Transverse colon (tissue), 4 donors: ENCODE measurements around the gene ALK. TPM values are rescaled to one million over a fixed set of nuclear protein-coding genes. Genes with fewer than 3 reads are reported as not detected.

ENCODE experiments used
- DNase-seq: peaks from one replicate; pipeline ENCODE4 v3.0.0-alpha.2; 2019
- H3K27ac ChIP-seq, 4 donors: fragments of 200-600 bp; sonication (generic); 2 replicates each; pipeline ENCODE4 v1.5.1; 2016 to 2018; ENCODE audit warnings: inconsistent platforms in 4 of 4
- H3K27me3 ChIP-seq: fragments of 200-600 bp; sonication (generic); 2 replicates; pipeline ENCODE4 v1.5.1; 2017; ENCODE audit warnings: inconsistent platforms
- H3K36me3 ChIP-seq, 4 donors: fragments of 200-600 bp; sonication (generic); 2 replicates each; pipeline ENCODE4 v1.5.1; 2017 to 2019; ENCODE audit warnings: inconsistent platforms in 4 of 4
- H3K4me1 ChIP-seq, 4 donors: fragments of 200-600 bp; sonication (generic); 2 replicates each; pipeline ENCODE4 v1.5.1; 2017 to 2020; ENCODE audit warnings: inconsistent platforms in 4 of 4
- H3K4me3 ChIP-seq, 4 donors: fragments of 200-600 bp; sonication (generic); 1 replicate in 1 of 4; 2 replicates in 3 of 4; pipeline versions ENCODE4 v1.5.1 to v1.6.1; 2017 to 2019; ENCODE audit warnings: inconsistent platforms in 4 of 4
- H3K9me3 ChIP-seq, 2 donors: fragments of 200-600 bp; sonication (generic); 2 replicates each; pipeline ENCODE4 v1.5.1; 2017 to 2019; ENCODE audit warnings: inconsistent platforms in 2 of 2
- EP300 ChIP-seq: sonication (generic); formaldehyde crosslinking; IDR thresholded peaks from one replicate; pipeline ENCODE4 v1.6.1; 2017; ENCODE audit warnings: antibody characterized with exemption, low read depth
- POLR2A ChIP-seq: fragments of 450-650 bp; IDR thresholded peaks from one replicate; pipeline ENCODE4 v1.6.1; 2016; ENCODE audit warnings: antibody characterized with exemption, mild to moderate bottlenecking, moderate library complexity
- POLR2AphosphoS5 ChIP-seq, 3 donors: sonication (generic); formaldehyde crosslinking; IDR thresholded peaks; one replicate each; pipeline ENCODE4 v1.6.1; 2016; ENCODE audit warnings: antibody characterized with exemption in 3 of 3
- WGBS, 2 donors: methylation state at CpG; one replicate each; pipeline ENCODE4 v1.1.5; 2018; ENCODE audit warnings: low coverage in 1 of 2; 5-methylcytosine and 5-hydroxymethylcytosine counted together
- in situ Hi-C, 4 donors: fragments of 200-750 bp; cut with MboI; loops; one replicate each; pipeline versions ENCODE4 v1.15.0 to v1.15.1; 2017; ENCODE audit warnings: low sequenced_read_pairs in 3 of 4, low pct_ligation_motif_present in 1 of 4, low pct_unique_long_range_greater_than_20kb in 1 of 4
- intact Hi-C: fragments of 100-400 bp; cut with DNase I; formaldehyde crosslinking; loops from one replicate; pipeline ENCODE4 v1.15.1; 2023; ENCODE audit warnings: low total_unique reads
- total RNA-seq, 4 donors: library from RNA; depleted of rRNA; stranded (reverse); fragments of >200 nt; gene quantifications; one replicate each; pipeline ENCODE4 v1.1.0, GENCODE V29; 2016
- TF ChIP-seq, protein P1 (sequence below), 5 experiments: fragments of 200-600 bp in 3 of 5; fragments of 450-650 bp in 2 of 5; sonication (generic) in 3 of 5; IDR thresholded peaks; 1 replicate in 2 of 5; 2 replicates in 3 of 5; pipeline ENCODE4 v1.5.1; 2016 to 2017; ENCODE audit warnings: antibody characterized with exemption in 5 of 5, inconsistent platforms in 3 of 5, mild to moderate bottlenecking in 2 of 5, moderate library complexity in 1 of 5

The ALK gene
- total RNA-seq, 4 donors from 2014 or later, result 0.32 to 0.82 TPM; not detected in 2

- TF ChIP-seq EP300, result no peak
- no peak for TF ChIP-seq POLR2A
- TF ChIP-seq, protein P1, sequence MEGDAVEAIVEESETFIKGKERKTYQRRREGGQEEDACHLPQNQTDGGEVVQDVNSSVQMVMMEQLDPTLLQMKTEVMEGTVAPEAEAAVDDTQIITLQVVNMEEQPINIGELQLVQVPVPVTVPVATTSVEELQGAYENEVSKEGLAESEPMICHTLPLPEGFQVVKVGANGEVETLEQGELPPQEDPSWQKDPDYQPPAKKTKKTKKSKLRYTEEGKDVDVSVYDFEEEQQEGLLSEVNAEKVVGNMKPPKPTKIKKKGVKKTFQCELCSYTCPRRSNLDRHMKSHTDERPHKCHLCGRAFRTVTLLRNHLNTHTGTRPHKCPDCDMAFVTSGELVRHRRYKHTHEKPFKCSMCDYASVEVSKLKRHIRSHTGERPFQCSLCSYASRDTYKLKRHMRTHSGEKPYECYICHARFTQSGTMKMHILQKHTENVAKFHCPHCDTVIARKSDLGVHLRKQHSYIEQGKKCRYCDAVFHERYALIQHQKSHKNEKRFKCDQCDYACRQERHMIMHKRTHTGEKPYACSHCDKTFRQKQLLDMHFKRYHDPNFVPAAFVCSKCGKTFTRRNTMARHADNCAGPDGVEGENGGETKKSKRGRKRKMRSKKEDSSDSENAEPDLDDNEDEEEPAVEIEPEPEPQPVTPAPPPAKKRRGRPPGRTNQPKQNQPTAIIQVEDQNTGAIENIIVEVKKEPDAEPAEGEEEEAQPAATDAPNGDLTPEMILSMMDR (IDR thresholded peaks at IDR 0.05), result no peak
- no peak for TF ChIP-seq POLR2AphosphoS5 (IDR thresholded peaks at IDR 0.05)
- H3K27ac ChIP-seq, result no peak overlapping the region
- no peaks in the 10 kb centered on the region for H3K9me3 ChIP-seq
- intact Hi-C loops, result no loop called here
- no peaks in the 10 kb centered on the region for H3K36me3 ChIP-seq
- in situ Hi-C loops, result no loop called here
- no peaks in the 10 kb centered on the region for H3K4me1 ChIP-seq
- DNase-seq, result no peak
- no peaks in the 10 kb centered on the region for H3K27me3 ChIP-seq
- H3K4me3 ChIP-seq, result no peak overlapping the region
- 82 to 100% methylated on average over 1 to 3 of the region's 3 CpGs for WGBS, 2 donors
Measured at GRCh38 chr2:29281916-29282247, 639.5 kb downstream of the ALK start.

DNA sequence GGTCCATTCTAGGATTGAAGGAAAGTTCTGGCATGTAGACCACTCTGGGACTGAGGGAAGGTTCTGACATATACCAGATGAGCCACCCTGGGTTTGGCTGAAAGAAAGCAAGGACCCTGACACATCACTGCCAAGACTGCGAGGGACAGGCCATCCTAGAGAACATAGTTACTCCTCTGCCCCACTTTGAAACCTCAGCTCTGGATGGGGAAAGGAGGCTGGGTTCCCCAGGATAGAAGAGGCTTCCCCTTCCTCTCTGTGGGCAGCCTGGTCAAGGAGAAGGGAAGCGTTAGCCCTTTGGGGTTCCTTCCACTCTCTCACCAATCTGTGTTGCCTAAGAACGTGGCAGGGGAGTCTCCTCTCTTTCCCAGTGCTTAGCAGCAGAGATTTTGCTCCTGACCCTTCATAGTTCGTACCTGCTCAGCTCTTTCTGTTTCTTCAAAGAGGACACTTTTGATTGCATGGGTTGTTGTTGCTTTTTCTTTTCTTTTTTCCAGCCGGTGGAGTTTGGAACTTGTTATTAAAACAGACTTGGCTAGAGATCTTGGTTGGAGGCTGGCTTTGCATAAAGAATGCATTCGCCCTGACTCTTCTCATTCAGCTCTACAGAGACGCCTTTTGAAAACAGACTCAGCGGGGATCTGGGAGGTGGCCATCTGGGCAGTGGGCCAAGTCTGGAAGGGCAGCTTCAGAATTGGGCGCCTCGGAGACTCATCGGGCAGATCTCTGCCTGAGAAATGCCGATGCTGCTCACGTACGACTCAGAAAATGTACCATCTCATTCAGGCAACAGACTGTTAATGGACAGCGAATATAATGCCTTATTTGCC lies 640.1 kb downstream of the ALK start:
- intact Hi-C loops, result no loop called here
- no peak overlapping the region for H3K27ac ChIP-seq
- no peak for DNase-seq
- H3K9me3 ChIP-seq, result no peaks in the 10 kb centered on the region
- no peaks in the 10 kb centered on the region for H3K27me3 ChIP-seq
- no peak overlapping the region for H3K4me3 ChIP-seq
- H3K36me3 ChIP-seq, result no peaks in the 10 kb centered on the region
- H3K4me1 ChIP-seq, result no peaks in the 10 kb centered on the region
- 61% methylated on average over 2 to 15 of the region's 15 CpGs for WGBS, 2 donors
- TF ChIP-seq POLR2AphosphoS5 (IDR thresholded peaks at IDR 0.05) (no peak), POLR2A (no peak), EP300 (no peak)
- TF ChIP-seq, protein P1 (IDR thresholded peaks at IDR 0.05), result no peak
- in situ Hi-C loops, result no loop called here

- Histone ChIP-seq H3K9me3 (no peaks in the 10 kb centered on the region), H3K36me3 (no peaks in the 10 kb centered on the region), H3K27me3 (no peaks in the 10 kb centered on the region), H3K4me1 (no peaks in the 10 kb centered on the region), H3K4me3 (no peak overlapping the region), H3K27ac (no peak overlapping the region)
- intact Hi-C loops (no loop called here), in situ Hi-C loops (no loop called here)
- 83 to 100% methylated on average over 1 to 9 of the region's 9 CpGs for WGBS, 2 donors
- no peak for TF ChIP-seq POLR2AphosphoS5 (IDR thresholded peaks at IDR 0.05)
- TF ChIP-seq, protein P1 (IDR thresholded peaks at IDR 0.05), result no peak
- DNase-seq, result no peak
Measured at GRCh38 chr2:29278966-29279365, 642.4 kb downstream of the ALK start.

GRCh38 chr2:29276151-29276550 lies 645.2 kb downstream of the ALK start:
- 35 to 45% methylated on average over 2 to 3 of the region's 3 CpGs for WGBS, 2 donors

More at GRCh38 chr2:29276151-29276550, 645.2 kb downstream of the ALK start:
- Histone ChIP-seq H3K36me3 (no peaks in the 10 kb centered on the region), H3K4me3 (no peak overlapping the region), H3K9me3 (no peaks in the 10 kb centered on the region), H3K4me1 (no peaks in the 10 kb centered on the region), H3K27me3 (no peaks in the 10 kb centered on the region), H3K27ac (no peak overlapping the region)
- DNase-seq, result no peak
- in situ Hi-C loops (no loop called here), intact Hi-C loops (no loop called here)
- no peak for TF ChIP-seq POLR2AphosphoS5 (IDR thresholded peaks at IDR 0.05)
- TF ChIP-seq, protein P1 (IDR thresholded peaks at IDR 0.05), result no peak
- TF ChIP-seq EP300, result no peak
- no peak for TF ChIP-seq POLR2A
